Kidney epithelial cell (primary cell): ENCODE results near the gene IRGQ. TPM values are rescaled to one million over a fixed set of nuclear protein-coding genes. Genes with fewer than 3 reads are reported as not detected.
A peak's percentile ranks its signal among the peaks of the same experiment; 100 is the strongest.

Experiments used
- DNase-seq: peaks from one replicate; pipeline ENCODE4 v3.0.0-alpha.2; 2010; ENCODE audit warnings: low read depth
- H3K27me3 ChIP-seq: 2 replicates; pipeline ENCODE4 v1.6.0; 2011; ENCODE audit warnings: low read length; ENCODE audit not compliant: control insufficient read depth, insufficient read depth
- H3K36me3 ChIP-seq: 2 replicates; pipeline ENCODE4 v1.5.1; 2011; ENCODE audit warnings: low read length; ENCODE audit not compliant: control insufficient read depth, insufficient read depth
- H3K4me3 ChIP-seq: 2 replicates; pipeline ENCODE4 v1.5.1; 2011; ENCODE audit warnings: low read depth, mild to moderate bottlenecking, control low read depth, low read length
- total RNA-seq: library from RNA; depleted of rRNA; stranded (reverse); fragments of >200 nt; gene quantifications from 2 replicates; pipeline ENCODE4 v1.2.3, GENCODE V29; 2015
- TF ChIP-seq, protein P1 (sequence below): IDR thresholded peaks from 2 replicates; pipeline ENCODE4 v1.5.1; 2011; ENCODE audit warnings: mild to moderate bottlenecking, moderate library complexity, low read length, control low read depth, inconsistent platforms; ENCODE audit not compliant: insufficient read depth, poor library complexity, severe bottlenecking

The IRGQ gene
- total RNA-seq, 1 donor from 2014 or later = 49.6 TPM

DNA sequence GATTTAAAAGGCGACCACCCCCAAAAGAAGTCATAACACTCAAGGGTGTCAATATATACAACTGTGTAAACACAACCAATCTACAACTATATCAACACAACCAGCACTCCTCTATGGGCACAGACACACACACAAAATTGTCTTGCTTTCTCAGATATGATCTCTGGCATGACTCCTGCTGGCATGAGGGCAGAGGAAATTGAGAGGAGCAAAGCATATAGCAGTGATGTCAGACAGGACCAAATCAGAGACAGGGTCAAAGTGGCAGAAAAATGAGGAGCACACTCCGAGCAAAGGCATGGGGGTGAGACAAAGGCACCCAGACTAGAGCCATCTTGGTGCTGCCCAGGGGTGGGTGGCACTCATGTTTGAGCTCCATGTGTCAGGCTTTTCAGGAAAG lies 9.6 kb downstream of the IRGQ start:
- TF ChIP-seq, protein P1, sequence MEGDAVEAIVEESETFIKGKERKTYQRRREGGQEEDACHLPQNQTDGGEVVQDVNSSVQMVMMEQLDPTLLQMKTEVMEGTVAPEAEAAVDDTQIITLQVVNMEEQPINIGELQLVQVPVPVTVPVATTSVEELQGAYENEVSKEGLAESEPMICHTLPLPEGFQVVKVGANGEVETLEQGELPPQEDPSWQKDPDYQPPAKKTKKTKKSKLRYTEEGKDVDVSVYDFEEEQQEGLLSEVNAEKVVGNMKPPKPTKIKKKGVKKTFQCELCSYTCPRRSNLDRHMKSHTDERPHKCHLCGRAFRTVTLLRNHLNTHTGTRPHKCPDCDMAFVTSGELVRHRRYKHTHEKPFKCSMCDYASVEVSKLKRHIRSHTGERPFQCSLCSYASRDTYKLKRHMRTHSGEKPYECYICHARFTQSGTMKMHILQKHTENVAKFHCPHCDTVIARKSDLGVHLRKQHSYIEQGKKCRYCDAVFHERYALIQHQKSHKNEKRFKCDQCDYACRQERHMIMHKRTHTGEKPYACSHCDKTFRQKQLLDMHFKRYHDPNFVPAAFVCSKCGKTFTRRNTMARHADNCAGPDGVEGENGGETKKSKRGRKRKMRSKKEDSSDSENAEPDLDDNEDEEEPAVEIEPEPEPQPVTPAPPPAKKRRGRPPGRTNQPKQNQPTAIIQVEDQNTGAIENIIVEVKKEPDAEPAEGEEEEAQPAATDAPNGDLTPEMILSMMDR = no peak
- no peak overlapping the region for H3K4me3 ChIP-seq
- H3K36me3 ChIP-seq = peaks cover 4% of the 10 kb centered on the region
- H3K27me3 ChIP-seq = no peaks in the 10 kb centered on the region
- DNase-seq = no peak

DNA sequence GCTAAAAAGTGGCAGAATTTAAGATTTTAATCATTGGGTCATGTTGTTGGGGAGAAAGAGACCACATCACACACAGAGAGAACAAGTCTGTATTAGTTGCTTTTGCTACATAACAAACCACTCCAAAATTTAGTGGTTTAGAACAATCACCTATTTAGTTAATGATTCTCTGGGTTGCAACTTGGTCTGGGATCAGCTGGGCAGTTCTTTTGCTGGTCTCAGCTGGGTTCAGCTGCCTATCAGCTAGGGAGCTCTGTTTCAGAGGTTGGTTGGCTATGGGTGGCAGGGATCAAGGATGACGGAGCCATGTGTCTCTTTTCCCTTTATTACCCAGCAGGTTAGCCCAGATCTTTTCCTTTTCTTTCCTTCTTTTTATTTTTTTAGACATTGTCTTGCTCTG lies 11.4 kb downstream of the IRGQ start:
- Histone ChIP-seq H3K4me3 (no peak overlapping the region), H3K27me3 (no peaks in the 10 kb centered on the region), H3K36me3 (peaks cover 2% of the 10 kb centered on the region)
- TF ChIP-seq, protein P1 = no peak
- DNase-seq = peak; percentile 32

GRCh38 chr19:43582495-43582894 lies 13.4 kb downstream of the IRGQ start:
- H3K36me3 ChIP-seq = peaks cover 2% of the 10 kb centered on the region
- H3K4me3 ChIP-seq = no peak overlapping the region
- TF ChIP-seq, protein P1 = no peak
- no peaks in the 10 kb centered on the region for H3K27me3 ChIP-seq
- DNase-seq = no peak

DNA sequence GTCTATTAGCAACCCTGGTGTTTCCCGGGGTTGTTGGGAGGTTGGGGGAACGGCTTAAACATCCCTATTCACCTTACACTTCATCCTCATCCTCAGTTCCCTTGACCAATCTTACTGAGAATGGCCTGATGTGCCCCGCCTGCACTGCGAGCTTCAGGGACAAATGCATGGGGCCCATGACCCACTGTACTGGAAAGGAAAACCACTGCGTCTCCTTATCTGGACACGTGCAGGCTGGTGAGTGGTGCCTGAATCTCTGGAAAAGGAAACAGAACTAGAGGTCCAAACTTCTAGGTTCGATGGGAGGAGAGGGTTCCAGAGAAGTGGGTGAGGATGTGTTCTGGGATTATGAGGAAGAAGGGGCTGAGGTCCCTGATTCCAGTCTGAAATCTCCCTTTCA lies 14.5 kb downstream of the IRGQ start:
- no peak for DNase-seq
- TF ChIP-seq, protein P1 = no peak

GRCh38 chr19:43578787-43579186 lies 17.1 kb downstream of the IRGQ start:
- TF ChIP-seq, protein P1 = no peak
- Histone ChIP-seq H3K4me3 (no peak overlapping the region), H3K27me3 (no peaks in the 10 kb centered on the region), H3K36me3 (no peaks in the 10 kb centered on the region)
- no peak for DNase-seq

More for the DNA sequence above, 14.5 kb downstream of the IRGQ start:
- peaks cover 2% of the 10 kb centered on the region for H3K36me3 ChIP-seq
- H3K27me3 ChIP-seq = no peaks in the 10 kb centered on the region
- H3K4me3 ChIP-seq = no peak overlapping the region
